NCI-H526 (cell line): ENCODE results near the gene THRA.

Experiments used
- DNase-seq, 2 experiments: peaks; one replicate each; lab custom pipeline; 2025; lab: John Stamatoyannopoulos, UW

Gene THRA

DNA sequence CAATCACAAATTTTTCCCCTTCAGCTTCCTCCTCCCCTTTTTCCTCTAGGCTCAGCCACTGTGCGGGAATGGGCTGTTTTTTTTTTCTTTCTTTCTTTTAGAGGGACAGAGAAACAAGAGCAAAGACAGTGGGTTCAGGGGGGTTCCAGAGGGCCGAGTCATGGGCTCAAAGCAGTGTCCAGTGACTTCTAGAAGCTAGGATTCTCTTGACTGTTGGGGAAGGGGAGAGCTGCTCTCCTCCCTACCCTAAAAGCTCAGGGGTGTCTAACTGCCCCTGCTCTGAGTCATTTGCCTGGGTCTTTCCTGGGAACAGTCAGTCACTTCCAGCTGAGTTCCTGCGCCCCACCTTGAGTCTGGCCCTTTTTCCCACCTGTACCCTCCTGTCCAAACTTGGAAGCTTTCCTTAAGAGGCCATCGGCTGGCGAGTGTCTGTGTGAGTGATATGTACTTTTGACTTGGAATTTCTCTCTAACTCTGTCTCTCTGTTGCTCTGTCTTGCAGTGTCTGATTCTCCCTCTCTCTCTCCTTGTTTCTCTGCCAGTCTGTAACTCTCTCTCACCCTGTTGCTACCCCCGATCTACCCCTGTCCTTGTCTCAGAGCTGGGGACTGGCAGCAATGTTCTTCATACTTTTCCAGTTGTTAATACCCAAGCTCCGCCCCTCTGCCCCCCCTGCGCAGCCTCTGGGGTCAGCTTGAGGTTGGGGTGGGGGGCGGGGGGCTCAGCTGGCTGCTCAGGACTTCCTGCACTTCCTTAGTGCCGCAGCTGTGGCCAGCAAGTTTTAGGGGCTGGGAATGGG lies 2.4 kb downstream of the THRA start:
- peak in 1 of 2 experiments; percentile 26 for DNase-seq

DNA sequence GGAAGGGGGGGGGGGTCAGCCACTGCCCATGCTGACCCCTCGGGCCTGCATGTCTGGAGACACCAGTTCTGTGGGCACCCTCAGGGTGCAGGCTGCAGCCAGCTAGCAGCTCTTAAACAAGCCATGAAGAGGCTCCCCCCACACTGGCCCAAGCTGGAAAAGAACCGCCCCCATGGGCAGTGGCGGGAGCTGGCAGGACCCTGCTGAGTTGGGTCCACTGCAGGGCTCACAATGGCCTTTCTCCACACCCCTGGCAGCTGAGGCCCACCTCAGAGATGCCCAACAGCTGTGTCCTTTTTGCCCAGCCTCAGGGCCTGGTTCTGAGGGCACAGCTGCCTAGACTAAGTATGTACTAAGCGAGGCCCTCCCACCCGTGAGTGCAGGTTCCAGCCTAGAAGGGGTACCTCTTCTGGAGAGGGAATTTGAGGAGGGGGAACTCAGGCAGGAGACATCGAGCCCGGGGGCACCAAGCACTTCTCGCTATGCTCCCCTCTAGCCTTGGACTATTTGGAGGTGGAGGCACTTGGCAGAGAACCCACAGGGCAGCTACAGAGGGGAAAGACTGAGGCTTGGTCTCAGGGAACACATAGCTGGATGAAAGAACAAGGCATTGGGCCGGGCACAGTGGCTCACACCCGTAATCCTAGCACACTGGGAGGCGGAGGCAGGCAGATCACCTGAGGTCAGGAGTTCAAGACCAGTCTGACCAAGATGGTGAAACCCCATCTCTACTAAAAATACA lies 3.2 kb downstream of the THRA start:
- DNase-seq, result no peak

DNA sequence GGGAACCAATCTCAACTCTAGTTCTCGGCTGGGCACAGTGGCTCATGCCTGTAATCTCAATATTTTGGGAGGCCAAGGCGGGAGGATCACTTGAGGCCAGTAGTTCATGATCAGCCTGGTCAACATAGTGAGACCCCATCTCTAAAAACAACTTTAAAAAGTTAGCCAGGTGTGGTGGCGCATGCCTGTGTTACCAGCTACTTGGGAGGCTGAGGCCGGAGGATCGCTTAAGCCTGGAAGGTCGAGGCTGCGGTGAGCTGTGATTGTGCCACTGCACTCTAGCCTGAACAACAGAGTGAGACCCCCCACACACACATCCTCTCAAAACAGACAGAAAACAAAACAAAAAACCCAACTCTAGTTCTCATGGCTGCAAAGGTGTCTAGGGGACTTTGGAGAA lies 4.9 kb downstream of the THRA start:
- no peak for DNase-seq

DNA sequence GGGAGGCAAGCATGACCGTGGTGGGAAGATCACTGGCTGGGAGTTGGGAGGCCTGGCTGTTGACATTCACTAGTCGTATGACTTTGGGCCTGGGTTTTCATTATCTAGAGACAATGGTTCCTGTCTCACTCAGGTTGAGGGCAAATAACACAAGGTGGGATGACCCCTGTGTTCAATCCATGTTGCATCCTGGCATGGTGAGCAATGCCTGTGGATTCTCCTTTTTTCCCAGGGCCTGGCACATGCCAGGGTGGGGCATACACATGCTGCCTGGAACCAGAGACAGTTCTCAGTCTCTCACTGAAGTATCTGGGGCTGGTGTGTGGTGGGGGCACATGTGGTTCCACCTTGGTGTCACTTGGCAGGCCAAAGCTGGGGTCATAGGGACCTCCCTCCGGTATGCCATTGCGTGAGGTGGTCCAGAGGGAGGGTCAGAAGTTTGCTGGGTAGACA lies 5.4 kb downstream of the THRA start:
- no peak for DNase-seq

DNA sequence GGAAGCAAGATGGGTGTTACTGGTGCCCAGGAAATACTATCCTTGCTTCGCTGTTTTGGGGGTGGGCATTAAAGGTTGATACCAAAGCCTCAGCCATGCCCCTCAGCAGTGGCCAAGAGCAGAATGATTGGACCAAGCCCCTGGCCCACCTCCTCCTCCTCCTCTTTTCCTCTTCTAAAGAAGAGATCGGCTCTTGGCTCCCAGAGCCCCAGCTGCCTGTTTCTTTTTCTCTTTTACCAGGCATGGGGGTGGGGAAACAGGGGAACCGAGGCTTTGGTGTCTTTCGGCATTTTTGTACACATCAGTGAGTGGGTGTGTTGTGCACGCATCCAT lies 5.8 kb downstream of the THRA start:
- no peak for DNase-seq

DNA sequence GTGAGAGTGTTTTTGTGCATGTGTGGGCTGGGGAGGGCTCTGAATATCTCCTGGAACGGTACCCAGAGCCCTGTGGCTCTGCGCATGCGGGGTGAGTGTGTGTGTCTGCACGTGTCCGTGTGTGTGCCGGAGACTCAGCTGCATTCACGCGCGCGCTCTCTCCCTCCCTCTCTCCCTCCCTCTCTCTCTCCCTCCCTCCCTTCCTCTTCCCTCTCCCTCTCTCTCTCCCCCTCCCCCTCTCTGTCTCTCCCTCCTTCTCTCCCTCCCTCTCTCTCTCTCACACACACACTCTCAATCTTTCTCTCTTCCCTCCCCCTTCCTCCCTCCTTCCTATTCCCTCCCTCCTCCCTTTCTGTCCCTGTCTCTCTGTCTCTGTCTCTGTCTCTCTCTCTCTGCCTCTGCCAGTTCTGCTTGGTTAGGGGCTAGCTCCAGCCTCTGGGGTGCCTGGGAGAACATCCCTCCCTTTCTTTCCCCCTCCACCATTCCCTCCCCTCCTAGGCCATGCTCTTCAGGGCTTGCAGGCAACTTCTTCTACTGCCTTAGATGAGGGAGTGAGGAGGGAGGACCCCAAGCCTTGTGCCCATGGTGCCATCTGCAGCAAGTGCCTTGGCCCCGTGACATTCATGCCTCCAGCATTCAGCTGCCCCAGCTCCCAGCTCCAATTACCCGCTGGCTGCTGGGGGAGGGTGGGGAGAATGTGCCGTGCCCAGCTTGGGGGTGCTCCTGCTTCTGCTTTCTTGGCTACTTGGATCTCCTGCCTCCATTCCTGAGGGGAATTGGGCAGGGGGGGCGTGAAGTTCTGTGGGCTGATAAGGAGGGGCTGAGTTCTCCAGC lies 6.4 kb downstream of the THRA start:
- DNase-seq, result peak in 1 of 2 experiments; percentile 77

DNA sequence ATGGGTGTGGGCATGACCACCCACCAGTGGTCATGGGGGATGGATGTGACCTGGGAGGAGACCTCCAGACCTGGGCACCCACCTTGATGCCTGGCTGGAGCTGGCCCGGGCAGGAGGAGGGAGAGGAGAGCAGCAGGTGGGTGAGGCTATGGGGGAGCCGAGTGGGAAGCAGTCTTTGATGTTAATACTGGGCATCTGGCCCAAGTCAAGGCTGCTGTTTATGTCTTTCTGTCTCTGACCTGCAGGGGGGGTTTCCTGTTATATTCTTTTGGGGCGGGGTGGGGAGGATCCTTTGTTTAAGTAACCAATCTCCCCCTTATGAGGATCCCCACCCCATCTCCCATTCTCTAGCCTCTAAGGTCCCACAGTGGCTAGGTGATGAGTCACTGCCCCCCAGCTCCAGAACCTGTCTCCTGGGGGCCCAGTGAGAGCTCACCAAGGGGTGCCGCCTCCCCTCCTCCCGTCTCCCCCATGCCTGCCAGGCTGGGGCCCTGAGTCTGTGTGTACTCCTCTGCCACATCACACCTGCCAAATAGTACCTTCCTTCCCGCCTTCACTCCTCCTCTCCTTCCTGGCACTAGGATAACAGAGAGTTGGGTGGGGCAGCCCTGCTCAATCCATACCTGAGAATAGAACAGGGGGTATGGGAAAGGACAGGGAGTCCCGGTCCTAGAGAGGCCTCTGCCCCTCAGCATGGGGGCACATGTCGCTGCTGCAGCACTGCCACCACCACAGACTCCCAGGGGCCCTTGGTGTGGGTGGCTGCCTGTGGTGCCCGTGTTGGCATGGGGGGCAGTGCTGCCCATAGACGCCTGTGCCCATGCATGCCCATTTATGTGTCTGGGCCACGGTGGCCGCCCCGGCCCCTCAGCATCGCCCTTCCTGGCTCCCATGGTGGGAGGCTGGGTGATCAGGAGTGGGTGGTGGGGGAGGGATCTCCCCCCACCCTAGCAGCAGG lies 7.3 kb downstream of the THRA start:
- DNase-seq, result peak in 1 of 2 experiments; percentile 50

DNA sequence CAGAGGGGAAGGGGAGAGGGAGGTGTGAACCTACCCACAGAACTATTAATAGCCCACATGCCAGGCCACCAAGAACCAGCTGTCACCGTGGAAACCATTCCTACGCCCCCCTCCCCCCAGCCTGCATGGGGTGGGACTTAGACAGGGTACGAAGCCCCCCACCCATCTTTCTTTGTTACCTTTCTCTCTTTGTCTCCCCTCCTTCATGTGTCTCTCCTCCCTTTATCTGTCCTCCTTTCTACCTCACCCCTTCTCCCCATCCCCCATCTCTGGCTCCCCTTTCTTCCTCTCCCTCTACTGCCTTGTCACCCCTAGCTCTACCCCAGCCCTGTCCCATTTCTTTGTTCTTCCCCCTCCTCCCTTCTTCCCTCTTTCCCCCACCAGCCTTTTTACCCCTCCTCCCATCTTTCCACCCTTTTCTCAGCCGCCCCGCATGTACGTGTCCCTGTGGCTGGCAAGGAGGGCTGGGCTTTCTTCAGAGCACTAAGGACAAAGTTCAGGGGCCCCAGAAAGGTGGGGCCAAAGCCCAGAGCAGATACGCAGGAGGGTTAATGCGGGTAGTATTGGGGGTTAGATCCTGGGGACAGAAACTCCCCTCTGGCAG lies 8.0 kb downstream of the THRA start:
- DNase-seq, result no peak

DNA sequence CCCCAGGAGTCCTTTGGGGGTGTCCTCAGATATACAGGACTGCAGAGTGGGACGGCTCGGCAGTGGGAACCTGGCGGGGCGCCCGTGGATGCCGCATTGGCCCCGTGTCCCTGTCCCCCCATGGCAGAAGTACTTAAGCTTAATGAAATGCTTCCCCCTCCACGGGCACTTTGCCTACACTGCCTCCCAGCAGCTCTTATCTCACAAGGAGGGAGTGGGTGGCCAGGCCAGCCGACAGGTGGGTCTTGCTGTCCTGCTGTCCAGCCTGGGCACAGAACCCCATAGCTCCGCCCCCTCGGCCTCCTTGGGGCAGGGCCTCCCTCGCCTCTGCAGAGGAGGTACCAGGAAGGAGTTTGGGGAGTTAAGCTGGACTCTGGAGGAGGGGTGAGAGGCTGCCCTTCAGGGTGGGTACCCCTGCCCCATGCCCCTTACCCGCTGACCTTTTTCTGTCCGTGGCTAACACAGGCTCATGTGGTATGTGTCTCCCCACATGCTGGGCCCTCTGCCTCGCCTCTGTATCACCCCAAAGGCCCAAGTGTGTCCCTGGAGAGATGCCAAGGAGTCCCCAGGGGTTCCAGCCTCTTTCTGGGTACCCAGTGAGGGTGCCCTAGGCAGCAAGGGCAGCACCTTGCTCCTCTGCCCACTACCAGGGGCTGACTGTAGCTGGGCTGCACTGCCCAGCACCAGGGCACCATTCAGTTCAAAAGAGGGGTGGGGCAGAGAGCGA lies 8.7 kb downstream of the THRA start:
- DNase-seq, result peak in 1 of 2 experiments; percentile 16

DNA sequence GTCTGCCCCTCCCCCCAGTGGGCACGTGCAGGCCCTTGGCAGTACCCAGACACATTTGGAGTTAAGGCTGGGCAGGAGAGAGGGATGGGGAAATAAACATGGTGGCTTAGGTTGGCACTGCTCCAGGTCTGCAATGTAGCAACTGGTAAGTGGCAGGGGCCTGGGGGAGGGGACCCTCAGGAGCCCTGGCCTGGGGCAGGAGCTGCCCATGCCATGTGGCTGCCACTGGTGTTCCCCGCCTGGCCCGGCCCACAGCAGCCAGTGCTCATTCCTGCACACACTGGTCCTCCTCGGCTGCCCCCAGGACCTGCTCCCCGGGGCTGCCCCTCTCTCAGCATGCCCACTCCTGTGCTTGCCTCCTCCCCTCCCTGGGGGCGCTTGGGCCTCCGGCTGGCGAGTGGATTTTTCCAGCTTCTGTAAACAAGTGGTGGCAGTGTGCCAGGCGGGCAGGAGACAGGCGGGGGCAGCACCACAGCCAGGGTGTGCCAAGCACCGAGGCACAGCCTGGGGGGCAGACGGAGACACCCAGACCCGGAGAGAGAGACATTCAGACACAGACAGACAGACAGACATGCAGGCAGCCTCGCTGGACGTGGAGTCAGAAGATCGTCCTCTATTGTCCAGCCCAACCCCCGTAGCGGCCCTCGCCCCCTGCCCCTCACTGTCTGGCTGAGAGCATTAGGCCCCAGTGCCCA lies 9.4 kb downstream of the THRA start:
- peak; percentile 40 to 55 for DNase-seq

DNA sequence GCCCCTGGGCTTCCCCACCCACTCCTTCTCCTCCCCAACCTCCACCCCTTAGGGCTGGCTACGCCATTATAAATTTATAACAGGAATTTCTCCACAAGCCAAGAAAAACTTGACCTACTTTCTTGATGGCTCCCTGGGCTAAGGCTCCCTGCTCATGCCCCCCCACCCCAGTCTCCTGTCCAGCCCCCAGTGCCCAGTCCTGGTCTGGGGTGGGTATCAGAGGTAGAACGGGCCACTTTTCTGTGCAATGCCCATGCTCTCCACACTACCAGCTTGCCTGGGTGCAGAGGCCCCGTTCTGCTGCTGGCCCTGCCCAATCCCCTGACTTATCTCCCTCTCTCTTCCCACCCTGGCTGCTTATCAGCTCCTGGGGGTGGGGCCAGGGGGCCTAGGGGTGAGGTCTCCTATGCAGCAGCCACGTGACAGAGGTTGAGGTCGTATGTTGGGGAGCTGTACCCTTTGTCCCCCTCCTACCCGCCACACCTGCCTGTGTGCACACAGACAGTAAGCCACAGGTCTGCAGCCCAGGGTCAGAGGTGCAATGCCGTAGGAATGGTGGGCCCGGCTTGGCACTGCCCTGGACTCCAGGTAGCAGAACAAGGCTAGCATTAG lies 10.1 kb downstream of the THRA start:
- DNase-seq, result peak in 1 of 2 experiments; percentile 5

DNA sequence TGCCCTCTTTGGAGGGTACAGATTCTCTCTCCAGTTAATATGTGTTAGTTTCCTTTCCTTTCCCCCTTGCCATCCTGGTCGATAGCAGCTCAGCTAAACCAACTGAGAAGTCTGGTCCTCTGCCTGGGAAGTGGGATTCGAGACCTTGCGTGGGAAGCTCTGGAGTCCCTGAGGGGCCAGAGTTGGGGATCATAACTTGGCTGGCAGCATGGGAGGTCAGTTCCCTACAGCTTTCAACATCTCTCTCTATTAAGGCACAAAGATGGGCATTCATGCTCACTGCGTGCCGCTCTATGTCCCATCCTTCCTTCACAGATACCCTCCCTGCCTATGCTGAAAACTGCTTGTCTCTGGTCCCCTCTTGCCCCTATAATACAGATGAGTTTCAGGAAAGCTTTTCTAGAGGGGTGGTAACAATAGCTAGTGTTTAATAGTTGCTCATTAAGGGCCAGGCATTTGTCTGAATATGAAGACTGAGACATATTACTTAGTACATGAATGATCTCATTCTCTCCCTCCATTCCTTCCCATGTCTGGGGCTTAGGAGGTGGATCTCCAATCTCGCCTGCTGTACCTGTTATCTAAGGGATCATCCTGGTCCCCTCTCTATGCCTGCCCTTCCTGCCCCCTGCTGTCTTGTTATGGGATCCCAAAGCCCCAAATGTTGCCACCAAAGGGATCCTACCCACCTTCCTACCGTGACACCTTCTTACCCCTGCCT lies 10.8 kb downstream of the THRA start:
- DNase-seq, result no peak

DNA sequence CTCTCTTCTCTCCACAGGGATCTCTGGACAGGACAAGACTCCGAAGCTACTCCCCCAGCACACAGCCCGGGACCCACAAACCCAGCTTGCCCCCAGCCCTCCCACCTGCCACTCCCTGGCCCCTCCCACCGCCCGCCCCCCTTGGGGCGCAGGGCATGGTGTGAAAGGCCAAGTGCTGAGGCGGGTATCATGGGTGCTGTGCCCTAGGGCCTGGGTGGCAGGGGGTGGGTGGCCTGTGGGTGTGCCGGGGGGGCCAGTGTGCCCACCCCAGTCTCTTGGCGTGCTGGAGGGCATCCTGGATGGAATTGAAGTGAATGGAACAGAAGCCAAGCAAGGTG lies 11.4 kb downstream of the THRA start:
- DNase-seq, result no peak

DNA sequence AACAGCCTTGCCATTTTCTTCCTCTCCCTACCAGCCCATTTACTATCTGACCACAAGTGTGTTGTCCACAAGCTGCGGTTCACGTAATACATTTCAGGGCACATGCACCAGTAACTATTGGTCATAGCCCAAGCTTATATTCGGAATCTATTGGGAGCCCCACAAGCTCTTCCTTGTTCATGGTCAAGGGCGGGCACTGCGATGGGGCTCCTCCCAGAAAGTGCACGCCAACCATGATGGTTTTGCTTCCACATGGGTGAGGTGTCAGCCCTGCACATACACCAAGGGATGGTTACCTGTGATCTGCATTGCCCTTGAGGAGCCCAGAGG lies 12.1 kb downstream of the THRA start:
- no peak for DNase-seq

DNA sequence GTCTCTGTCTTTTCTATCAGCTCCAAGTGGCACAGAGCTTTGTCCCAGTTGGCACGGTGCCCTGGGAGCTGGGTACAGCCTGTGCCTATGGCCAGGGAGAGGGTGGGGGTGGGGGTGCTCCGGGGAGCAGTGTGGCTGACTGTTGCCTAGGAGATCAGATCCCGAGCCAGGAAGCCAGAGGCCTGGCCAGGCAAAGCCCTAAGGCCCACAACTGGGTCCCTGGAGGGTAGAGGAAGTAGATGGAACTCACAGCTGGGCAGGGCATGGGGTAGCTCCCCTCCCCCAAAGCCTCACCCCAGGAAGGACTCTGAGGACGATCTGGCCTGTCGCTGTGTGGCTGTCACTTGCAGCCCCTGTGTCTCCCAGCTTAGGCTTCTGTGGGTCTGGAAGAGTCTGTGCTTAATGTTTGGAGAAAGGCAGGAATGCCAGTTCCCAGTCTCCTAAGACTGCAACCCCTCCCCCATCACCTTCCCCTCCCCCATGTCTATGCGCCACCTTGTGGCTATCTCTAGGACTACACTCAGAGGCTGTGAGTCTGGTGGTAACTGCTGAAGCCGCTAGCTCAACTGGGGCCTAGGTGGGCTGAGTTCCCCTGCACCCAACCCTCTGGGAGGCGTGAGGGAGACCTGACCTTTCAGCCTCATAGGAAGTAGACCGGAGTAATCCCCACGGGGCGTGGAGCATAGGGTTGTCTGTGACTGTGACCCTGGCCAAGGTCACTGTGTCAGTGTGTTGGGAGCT lies 12.6 kb downstream of the THRA start:
- DNase-seq, result peak in 1 of 2 experiments; percentile 64

DNA sequence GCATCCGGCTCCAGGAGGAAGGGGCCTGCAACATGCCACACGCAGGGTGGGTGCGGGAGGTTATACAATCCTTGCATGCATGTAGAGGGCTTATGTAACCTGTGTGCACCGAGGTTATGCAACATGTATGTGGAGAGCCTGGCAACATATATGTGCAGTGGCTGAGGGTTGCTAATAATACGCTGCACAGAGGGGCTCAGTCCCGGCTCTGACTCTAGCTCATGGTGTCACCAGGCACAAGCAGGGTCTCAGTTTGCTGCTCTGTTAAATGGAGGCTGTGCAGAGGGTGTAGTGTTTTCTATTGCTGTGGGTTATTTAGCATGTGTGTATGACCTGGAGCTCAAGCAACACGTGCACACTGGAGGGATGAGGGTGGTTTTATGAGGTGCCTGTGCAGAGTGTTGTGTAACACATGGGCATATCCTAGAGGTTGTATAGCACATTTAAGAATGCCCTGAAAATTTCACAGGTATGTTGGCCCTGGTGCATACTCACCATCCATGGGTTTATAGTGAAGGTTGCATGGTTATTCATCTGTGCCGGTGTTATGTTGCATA lies 13.3 kb downstream of the THRA start:
- DNase-seq, result no peak

DNA sequence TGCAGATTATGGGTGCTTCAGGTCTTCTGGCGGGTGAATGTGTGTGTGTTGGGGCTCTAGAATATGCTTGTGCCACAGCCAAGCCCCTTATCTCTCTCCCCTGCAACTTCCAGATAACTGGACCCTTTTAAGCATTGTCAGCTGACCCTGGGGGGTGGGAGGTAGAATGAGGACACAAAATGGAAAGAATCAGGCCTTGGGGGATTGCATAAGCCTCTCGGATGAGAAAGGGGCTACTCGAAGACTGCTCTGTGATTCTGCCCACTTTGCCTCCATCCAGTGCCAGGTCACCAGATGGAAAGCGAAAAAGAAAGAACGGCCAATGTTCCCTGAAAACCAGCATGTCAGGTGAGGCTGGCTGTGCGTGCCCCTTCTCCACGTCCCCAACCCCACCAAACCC lies 13.8 kb downstream of the THRA start:
- DNase-seq, result no peak

DNA sequence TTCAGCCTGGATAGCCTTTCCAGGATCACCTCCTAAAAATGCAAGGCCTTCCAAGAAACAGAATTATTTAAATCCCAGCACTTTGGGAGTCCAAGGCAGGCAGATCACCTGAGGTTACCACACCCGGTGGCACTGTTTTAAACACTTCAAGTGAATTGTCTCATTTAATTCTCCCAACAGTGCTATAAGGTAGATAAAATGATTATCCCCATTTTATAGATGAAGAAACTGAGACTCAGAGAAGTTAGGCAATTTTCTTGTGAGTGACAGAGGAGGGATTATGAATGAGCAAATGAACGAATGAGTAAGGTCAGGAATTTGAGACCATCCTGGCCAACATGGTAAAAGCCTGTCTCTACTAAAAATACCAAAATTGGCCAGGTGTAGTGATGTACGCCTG lies 16.8 kb downstream of the THRA start:
- no peak for DNase-seq
